HL-60 (cell line): Measurements from ENCODE around the gene RAPGEF4.

Source experiments
- DNase-seq, 2 experiments: peaks; one replicate each; pipeline ENCODE4 v3.0.0-alpha.2; 2010 to 2020; ENCODE audit warnings: low read depth in 1 of 2, low spot score in 1 of 2
- H3K27ac ChIP-seq: fragments of 250-450 bp; sonication (Bioruptor Pico); replicated peaks from 2 replicates; pipeline ENCODE4 v1.5.1; 2020; ENCODE audit warnings: mild to moderate bottlenecking, moderate library complexity
- H3K27me3 ChIP-seq: fragments of 250-450 bp; sonication (Bioruptor Pico); 2 replicates; pipeline ENCODE4 v1.5.1; 2021; ENCODE audit warnings: mild to moderate bottlenecking, moderate library complexity; ENCODE audit not compliant: insufficient read depth, poor library complexity, severe bottlenecking
- H3K4me3 ChIP-seq: replicated peaks from 2 replicates; pipeline ENCODE4 v1.5.1; 2011; ENCODE audit warnings: mild to moderate bottlenecking, control low read depth, low read length; ENCODE audit not compliant: insufficient read depth
- CTCF ChIP-seq: IDR thresholded peaks from one replicate; pipeline ENCODE4 v1.5.1; 2011; ENCODE audit warnings: low read length, control low read depth, inconsistent platforms; ENCODE audit not compliant: insufficient read depth
- GABPA ChIP-seq: IDR thresholded peaks from 2 replicates; pipeline ENCODE4 v1.6.1; 2012; ENCODE audit warnings: low read depth
- POLR2AphosphoS5 ChIP-seq: IDR thresholded peaks from 2 replicates; pipeline ENCODE4 v1.6.1; 2012; ENCODE audit warnings: low read depth
- REST ChIP-seq: IDR thresholded peaks from 2 replicates; pipeline ENCODE4 v1.6.1; 2012; ENCODE audit warnings: low read depth; ENCODE audit not compliant: insufficient replicate concordance
- SPI1 ChIP-seq: IDR thresholded peaks from 2 replicates; pipeline ENCODE4 v1.6.1; 2012; ENCODE audit warnings: low read depth, mild to moderate bottlenecking, borderline replicate concordance

RAPGEF4 gene

GRCh38 chr2:172775319-172775718, 39.7 kb downstream of the RAPGEF4 start:
- H3K27ac ChIP-seq, result no peak overlapping the region
- peaks cover 4% of the 10 kb centered on the region for H3K27me3 ChIP-seq
- DNase-seq, result no peak
- TF ChIP-seq POLR2AphosphoS5, result no peak
- TF ChIP-seq GABPA, result no peak
- no peak for TF ChIP-seq REST
- no peak for TF ChIP-seq CTCF
- TF ChIP-seq SPI1, result no peak
- H3K4me3 ChIP-seq, result no peak overlapping the region

- Histone ChIP-seq H3K27me3 (peaks cover 6% of the 10 kb centered on the region), H3K4me3 (no peak overlapping the region), H3K27ac (no peak overlapping the region)
- no peak for TF ChIP-seq GABPA
- TF ChIP-seq REST, result no peak
- no peak for TF ChIP-seq CTCF
- TF ChIP-seq SPI1, result no peak
- TF ChIP-seq POLR2AphosphoS5, result no peak
- no peak for DNase-seq
Measured at GRCh38 chr2:172777431-172777830, 41.8 kb downstream of the RAPGEF4 start.

GRCh38 chr2:172782506-172783164, 47.0 kb downstream of the RAPGEF4 start:
- TF ChIP-seq REST (no peak), SPI1 (no peak)
- Histone ChIP-seq H3K4me3 (no peak overlapping the region), H3K27me3 (peaks cover 8% of the 10 kb centered on the region), H3K27ac (no peak overlapping the region)
- no peak for DNase-seq
